Hematopoietic multipotent progenitor cell treated with erythropoietin and hydrocortisone succinate and interleukin-3 and kit ligand, for 17 days (in vitro differentiated cells): Measurements from ENCODE around the gene ERVV-1.
"Not testable (repeated sequence)": the region's sequence is repeated elsewhere in the genome, so short reads cannot be mapped to it uniquely, and the experiment has no call there.

Source experiments
- DNase-seq: peaks from one replicate; pipeline ENCODE4 v3.0.0-alpha.2; 2015; ENCODE audit warnings: low spot score

Gene ERVV-1

GRCh38 chr19:53019684-53020083 lies 6.0 kb downstream of the ERVV-1 start:
- DNase-seq, result no peak

- DNase-seq, result not testable (repeated sequence)
Observed at GRCh38 chr19:53028306-53028705, 14.6 kb downstream of the ERVV-1 start.

GRCh38 chr19:53034054-53034453 lies 20.3 kb downstream of the ERVV-1 start:
- no peak for DNase-seq

- no peak for DNase-seq
Observed at GRCh38 chr19:53034948-53035675, 21.4 kb downstream of the ERVV-1 start.

- DNase-seq, result no peak
Observed at GRCh38 chr19:53037101-53038097, 23.7 kb downstream of the ERVV-1 start.

GRCh38 chr19:53041366-53041765 lies 27.6 kb downstream of the ERVV-1 start:
- DNase-seq, result no peak

GRCh38 chr19:53045536-53045935 lies 31.8 kb downstream of the ERVV-1 start:
- DNase-seq, result no peak

GRCh38 chr19:53047379-53047778 lies 33.7 kb downstream of the ERVV-1 start:
- no peak for DNase-seq

GRCh38 chr19:53055117-53055516 lies 41.4 kb downstream of the ERVV-1 start:
- DNase-seq, result no peak

- DNase-seq, result no peak
Observed at GRCh38 chr19:53057904-53058580, 44.3 kb downstream of the ERVV-1 start.
